Measurements from ENCODE around the gene MPZL1. TPM values are rescaled to one million over a fixed set of nuclear protein-coding genes. Genes with fewer than 3 reads are reported as not detected.
A peak's percentile ranks its signal among the peaks of the same experiment; 100 is the strongest.

Gene MPZL1
- total RNA-seq, 4 donors from 2014 or later, result 23.1 to 87.7 (median 66.6) TPM

DNA sequence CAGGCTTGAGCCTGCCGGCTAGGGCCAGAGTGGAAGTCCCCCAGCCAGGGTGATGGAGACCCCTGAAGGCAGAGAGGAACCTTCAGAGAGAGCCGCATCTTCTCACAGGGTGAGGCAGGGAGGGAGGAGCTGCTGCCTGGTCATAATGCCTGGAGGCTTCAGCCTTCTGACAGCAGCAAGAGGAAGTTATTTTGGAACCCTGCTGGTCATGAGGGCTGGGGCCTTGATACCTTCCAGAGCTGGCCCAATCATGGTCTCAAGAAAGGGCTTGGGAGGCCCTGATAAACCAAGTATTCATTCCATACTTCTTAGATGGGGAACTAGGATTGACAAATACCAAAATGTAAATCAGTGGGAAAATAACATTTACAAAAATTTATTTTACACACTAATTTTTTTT is 26.6 kb upstream of the MPZL1 start:
- Histone ChIP-seq H3K4me3 (no peak overlapping the region), H3K9me3 (no peaks in the 10 kb centered on the region), H3K36me3 (peaks cover 0 to 37% (median 0%) of the 10 kb centered on the region in 3 donors), H3K27me3 (no peaks in the 10 kb centered on the region), H3K27ac (no peak overlapping the region), H3K4me1 (no peaks in the 10 kb centered on the region)
- no peak for DNase-seq
- no peak for TF ChIP-seq POLR2A (IDR thresholded peaks at IDR 0.05)
- TF ChIP-seq, protein P1, sequence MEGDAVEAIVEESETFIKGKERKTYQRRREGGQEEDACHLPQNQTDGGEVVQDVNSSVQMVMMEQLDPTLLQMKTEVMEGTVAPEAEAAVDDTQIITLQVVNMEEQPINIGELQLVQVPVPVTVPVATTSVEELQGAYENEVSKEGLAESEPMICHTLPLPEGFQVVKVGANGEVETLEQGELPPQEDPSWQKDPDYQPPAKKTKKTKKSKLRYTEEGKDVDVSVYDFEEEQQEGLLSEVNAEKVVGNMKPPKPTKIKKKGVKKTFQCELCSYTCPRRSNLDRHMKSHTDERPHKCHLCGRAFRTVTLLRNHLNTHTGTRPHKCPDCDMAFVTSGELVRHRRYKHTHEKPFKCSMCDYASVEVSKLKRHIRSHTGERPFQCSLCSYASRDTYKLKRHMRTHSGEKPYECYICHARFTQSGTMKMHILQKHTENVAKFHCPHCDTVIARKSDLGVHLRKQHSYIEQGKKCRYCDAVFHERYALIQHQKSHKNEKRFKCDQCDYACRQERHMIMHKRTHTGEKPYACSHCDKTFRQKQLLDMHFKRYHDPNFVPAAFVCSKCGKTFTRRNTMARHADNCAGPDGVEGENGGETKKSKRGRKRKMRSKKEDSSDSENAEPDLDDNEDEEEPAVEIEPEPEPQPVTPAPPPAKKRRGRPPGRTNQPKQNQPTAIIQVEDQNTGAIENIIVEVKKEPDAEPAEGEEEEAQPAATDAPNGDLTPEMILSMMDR (IDR thresholded peaks at IDR 0.05), result no peak

DNA sequence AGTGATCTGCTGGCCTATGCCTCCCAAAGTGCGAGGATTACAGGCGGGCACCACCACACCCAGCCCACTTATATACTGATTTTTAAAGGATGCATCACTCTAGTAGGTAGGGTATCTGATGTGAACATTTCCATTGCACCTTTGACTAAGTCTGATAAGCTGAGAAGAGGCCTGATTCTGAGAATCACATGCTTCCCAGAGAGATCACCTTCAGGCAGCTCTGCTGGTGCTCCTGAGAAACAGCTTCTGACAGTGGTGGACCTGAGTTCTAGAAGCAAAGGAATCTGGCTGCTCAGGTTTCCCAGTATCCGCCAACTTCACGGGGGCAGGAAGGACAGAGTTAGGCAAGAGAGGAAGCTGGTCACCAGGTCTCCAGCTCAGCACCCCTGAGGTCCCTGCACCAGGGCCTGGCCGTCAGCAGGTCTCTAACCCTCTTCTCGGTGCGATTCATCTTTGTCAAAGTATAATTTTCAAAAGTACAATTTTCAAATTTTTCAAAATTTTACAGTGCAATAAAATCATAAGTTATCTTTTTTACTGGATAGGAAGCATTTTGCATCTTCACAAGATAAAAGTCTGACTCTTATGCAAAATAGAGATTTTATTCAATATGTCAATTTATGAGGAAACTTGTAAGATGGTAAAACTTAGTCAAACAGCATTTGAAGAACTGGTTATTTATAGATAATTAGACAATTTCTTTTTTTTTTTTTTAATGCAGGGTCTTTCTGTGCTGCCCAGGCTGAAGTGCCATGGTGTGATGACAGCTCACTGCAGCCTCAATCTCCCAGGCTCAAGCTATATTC is 25.8 kb upstream of the MPZL1 start:
- H3K4me1 ChIP-seq, result no peaks in the 10 kb centered on the region
- H3K27ac ChIP-seq, result no peak overlapping the region
- no peak for DNase-seq
- no peaks in the 10 kb centered on the region for H3K9me3 ChIP-seq
- H3K36me3 ChIP-seq, result peaks cover 0 to 29% (median 0%) of the 10 kb centered on the region in 3 donors
- H3K27me3 ChIP-seq, result no peaks in the 10 kb centered on the region
- TF ChIP-seq, protein P1 (IDR thresholded peaks at IDR 0.05), result no peak
- no peak for TF ChIP-seq POLR2A (IDR thresholded peaks at IDR 0.05)
- no peak overlapping the region for H3K4me3 ChIP-seq

GRCh38 chr1:167697667-167698141 is 24.1 kb upstream of the MPZL1 start:
- peak in 1 of 3 donors; percentile 60 for DNase-seq
- H3K27ac ChIP-seq, result peak overlapping the region in 1 of 4 donors; percentile 9
- peaks cover 0 to 28% (median 0%) of the 10 kb centered on the region in 3 donors for H3K36me3 ChIP-seq
- no peaks in the 10 kb centered on the region for H3K27me3 ChIP-seq
- TF ChIP-seq POLR2A (IDR thresholded peaks at IDR 0.05), result no peak
- TF ChIP-seq, protein P1 (IDR thresholded peaks at IDR 0.05), result no peak
- no peak overlapping the region for H3K4me3 ChIP-seq
- no peaks in the 10 kb centered on the region for H3K9me3 ChIP-seq
- no peaks in the 10 kb centered on the region for H3K4me1 ChIP-seq

GRCh38 chr1:167698313-167698712 is 23.5 kb upstream of the MPZL1 start:
- Histone ChIP-seq H3K36me3 (peaks cover 0 to 28% (median 0%) of the 10 kb centered on the region in 3 donors), H3K27ac (no peak overlapping the region), H3K4me3 (no peak overlapping the region), H3K9me3 (no peaks in the 10 kb centered on the region), H3K27me3 (no peaks in the 10 kb centered on the region), H3K4me1 (no peaks in the 10 kb centered on the region)
- TF ChIP-seq, protein P1 (IDR thresholded peaks at IDR 0.05), result no peak
- no peak for TF ChIP-seq POLR2A (IDR thresholded peaks at IDR 0.05)
- DNase-seq, result no peak

- no peak overlapping the region for H3K27ac ChIP-seq
- no peak overlapping the region for H3K4me3 ChIP-seq
- H3K4me1 ChIP-seq, result no peaks in the 10 kb centered on the region
- peak in 1 of 3 donors; percentile 1 for DNase-seq
- TF ChIP-seq, protein P1 (IDR thresholded peaks at IDR 0.05), result no peak
- no peak for TF ChIP-seq POLR2A (IDR thresholded peaks at IDR 0.05)
- H3K27me3 ChIP-seq, result no peaks in the 10 kb centered on the region
- H3K9me3 ChIP-seq, result no peaks in the 10 kb centered on the region
- peaks cover 0 to 28% (median 0%) of the 10 kb centered on the region in 3 donors for H3K36me3 ChIP-seq
Observed at GRCh38 chr1:167701510-167701909, 20.3 kb upstream of the MPZL1 start.
